Right lung (tissue), 5 donors: ENCODE results near the gene POU5F2. TPM values are rescaled to one million over a fixed set of nuclear protein-coding genes. Genes with fewer than 3 reads are reported as not detected.

ENCODE experiments used
- DNase-seq, 2 donors: peaks; one replicate each; pipeline ENCODE4 v3.0.0-alpha.2; 2013
- polyA plus RNA-seq, 5 donors: library from polyadenylated mRNA; unstranded; fragments of 120-200 nt; gene quantifications; one replicate each; pipeline versions ENCODE4 v1.2.1 to v1.2.3, GENCODE V29; 2013; ENCODE audit warnings: inconsistent platforms in 1 of 5, low replicate concordance in 1 of 5; ENCODE audit not compliant: insufficient read length in 5 of 5, insufficient read depth in 1 of 5

The POU5F2 gene
- polyA plus RNA-seq, 5 donors, result 0.03 to 0.06 (median 0.05) TPM; not detected in 2

DNA sequence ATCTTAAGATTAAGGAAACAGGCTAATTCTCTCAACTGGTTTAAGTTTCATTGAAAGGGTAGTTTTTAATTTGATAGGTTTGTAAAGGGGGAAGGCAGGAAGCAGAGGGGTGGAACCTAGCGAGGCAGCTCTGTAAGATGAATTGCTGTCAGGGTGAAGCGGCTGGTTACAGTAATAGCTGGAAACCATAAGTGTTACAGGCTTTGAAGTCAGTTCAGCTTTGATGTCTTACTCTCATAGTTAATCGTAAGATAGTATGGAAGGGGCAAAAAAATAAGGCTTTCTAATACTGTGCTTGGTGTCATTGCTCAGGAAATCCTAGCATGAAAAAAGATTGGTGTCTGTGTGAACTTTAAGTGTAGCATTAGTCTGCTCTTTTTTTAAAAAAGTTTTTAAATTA is 20.3 kb downstream of the POU5F2 start:
- DNase-seq, result no peak

DNA sequence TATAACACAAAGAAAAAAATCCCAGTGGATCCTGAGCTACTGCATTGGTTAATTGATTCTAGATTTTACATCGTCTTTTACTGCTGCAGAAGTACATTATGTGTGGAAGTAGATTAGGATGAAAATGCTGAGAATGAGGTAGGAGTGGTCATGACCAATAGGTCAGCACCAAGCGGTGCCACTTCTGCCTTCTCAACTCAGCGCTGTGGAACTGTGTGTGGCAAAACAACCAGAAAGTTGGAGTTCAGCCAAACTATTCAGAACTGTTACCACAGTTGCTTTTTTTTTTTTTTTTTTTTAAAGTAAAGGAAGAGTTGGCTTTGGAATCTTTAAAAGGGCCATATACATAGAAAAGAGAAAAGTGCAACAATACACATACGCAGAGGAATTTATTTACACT is 24.2 kb downstream of the POU5F2 start:
- no peak for DNase-seq

DNA sequence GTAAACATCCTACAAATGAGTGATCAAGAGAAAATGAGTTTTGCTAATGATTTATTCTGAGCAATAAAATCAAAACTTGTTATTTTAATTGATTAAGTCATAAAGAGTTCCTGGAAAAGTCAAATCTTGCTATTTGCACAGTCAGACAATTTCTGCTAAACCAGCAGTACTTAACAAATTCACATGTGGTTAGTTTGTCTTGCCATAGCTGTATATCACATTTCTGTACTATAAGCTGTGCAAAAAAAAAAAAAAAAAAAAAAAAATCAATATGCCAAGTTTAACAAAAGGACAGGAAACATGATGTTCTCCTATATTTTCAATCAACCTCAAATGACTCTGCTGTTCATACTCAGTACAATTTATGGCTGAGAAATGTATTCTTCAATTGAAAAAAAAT is 24.9 kb downstream of the POU5F2 start:
- DNase-seq, result no peak

DNA sequence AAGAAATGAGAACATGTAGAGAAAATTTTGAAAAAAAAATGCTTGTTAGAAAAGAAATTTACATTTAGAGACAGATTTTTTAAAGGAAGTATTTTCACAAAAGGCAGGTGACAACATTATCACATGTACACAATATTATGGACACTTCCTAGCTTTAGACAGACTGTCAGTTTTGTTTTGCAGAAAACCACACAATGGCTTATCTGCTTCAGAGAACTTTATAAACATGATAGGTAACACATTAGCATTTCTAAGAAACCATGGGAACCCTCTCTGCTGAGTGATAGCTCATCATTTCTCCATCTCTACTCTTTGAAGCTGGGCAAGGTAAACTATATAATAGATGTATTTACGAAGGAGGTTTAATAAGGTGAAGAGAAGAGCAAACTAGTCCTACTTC is 25.6 kb downstream of the POU5F2 start:
- no peak for DNase-seq

DNA sequence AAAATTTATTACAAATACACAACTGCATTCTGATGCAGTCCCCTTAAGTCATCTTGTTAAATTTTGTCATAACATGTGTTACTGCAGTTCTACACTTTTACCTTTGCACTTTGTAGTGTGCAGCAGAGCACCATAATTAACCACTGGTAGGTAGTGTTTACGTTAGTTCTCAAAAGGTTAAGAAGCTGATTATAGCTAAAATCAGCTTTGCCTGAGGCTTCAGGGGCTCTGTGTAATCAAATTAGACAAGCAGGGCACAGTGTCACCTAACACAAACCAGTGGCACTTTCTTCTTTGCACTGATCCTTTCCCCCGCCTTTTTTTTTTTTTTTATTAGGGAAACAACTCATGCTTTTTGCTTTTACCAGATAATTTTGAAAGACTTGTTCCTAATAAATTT is 26.1 kb downstream of the POU5F2 start:
- DNase-seq, result no peak

DNA sequence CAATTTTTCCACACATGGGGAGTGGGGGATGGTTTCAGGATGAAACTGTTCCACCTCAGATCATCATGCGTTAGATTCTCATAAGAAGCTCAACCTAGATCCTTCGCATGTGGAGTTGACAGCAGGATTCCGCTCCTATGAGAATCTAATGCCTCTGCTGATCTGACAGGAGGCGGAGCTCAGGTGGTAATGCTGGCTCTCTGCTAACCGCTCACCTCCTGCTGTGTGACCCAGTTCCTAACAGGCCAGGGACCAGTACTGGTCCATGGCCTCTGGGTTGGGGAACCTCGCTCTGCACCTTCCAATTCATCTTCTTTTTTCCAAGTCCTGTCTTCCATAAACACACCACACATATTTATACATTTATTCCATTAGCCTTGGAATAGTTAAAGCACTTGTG is 33.0 kb downstream of the POU5F2 start:
- DNase-seq, result no peak

DNA sequence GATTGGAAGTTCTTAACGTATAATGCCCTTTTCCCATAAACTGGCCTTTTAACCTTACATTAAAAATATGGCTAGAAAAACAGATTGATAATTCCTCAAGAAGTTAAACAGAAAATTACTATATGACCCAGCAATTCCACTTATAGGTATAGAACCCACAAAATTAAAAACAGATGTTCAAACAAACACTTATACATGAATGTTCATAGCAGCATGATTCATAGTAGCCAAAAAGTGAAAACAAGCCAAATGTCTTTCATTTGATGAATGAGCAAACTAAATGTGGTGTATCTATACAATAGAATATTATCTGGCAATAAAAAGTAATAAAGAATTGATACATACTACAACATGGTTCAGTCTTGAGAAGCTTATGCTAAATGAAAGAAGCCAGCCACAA is 35.5 kb downstream of the POU5F2 start:
- DNase-seq, result no peak

DNA sequence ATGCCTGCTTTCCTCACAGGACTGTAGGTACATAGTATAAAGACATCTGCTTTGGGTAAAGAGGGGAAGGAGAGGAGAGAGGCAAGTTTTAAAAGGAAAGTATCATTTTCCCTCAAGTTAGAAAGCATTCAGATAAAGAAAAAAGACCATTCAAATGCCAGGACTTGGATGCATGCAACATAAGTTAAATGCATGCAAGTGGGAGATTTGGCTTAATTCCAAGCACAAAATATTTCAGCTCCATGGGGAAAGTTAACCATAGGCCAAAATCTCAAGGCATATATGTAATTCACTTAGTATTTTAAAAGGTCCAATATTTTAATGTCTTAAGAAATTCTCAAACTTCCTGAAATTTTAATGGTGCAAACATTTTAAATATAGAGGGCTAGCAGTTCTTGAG is 36.4 kb downstream of the POU5F2 start:
- DNase-seq, result peak; percentile 37 to 42

DNA sequence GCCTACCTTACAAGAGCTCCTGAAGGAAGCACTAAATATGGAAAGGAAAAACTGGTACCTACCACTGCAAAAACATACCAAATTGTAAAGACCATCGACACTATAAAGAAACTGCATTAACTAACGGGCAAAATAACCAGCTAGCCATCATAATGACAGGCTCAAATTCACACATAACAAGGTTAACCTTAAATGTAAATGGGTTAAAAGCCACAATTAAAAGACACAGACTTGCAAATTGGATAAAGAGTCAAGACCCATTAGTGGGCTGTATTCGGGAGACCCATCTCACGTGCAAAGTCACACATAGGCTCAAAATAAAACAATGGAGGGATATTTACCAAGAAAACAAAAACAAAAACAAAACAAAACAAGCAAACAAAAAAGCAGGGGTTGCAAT is 49.4 kb downstream of the POU5F2 start:
- no peak for DNase-seq

Other genes starting within 250 kb of the POU5F2 start
- gene NR2F1-AS1, start 160.4 kb downstream of the POU5F2 start, polyA plus RNA-seq, result 10 to 100 TPM; 37.7 to 62.4 (median 59.3) TPM
- gene NR2F1, start 158.4 kb downstream of the POU5F2 start, polyA plus RNA-seq, result 100 to 1,000 TPM; 160 to 201 (median 179) TPM